ENCODE data around the gene GVQW3. TPM values are rescaled to one million over a fixed set of nuclear protein-coding genes. Genes with fewer than 3 reads are reported as not detected.

The GVQW3 gene
- total and polyA plus RNA-seq, 2 of the 13 experiments (the other 11 are each of a cell fraction or from before 2014, with no cell fraction given) = 5.0 to 5.6 TPM

GRCh38 chr11:76397383-76397782 lies 16.3 kb downstream of the GVQW3 start (continued):
- TF ChIP-seq, protein P1, sequence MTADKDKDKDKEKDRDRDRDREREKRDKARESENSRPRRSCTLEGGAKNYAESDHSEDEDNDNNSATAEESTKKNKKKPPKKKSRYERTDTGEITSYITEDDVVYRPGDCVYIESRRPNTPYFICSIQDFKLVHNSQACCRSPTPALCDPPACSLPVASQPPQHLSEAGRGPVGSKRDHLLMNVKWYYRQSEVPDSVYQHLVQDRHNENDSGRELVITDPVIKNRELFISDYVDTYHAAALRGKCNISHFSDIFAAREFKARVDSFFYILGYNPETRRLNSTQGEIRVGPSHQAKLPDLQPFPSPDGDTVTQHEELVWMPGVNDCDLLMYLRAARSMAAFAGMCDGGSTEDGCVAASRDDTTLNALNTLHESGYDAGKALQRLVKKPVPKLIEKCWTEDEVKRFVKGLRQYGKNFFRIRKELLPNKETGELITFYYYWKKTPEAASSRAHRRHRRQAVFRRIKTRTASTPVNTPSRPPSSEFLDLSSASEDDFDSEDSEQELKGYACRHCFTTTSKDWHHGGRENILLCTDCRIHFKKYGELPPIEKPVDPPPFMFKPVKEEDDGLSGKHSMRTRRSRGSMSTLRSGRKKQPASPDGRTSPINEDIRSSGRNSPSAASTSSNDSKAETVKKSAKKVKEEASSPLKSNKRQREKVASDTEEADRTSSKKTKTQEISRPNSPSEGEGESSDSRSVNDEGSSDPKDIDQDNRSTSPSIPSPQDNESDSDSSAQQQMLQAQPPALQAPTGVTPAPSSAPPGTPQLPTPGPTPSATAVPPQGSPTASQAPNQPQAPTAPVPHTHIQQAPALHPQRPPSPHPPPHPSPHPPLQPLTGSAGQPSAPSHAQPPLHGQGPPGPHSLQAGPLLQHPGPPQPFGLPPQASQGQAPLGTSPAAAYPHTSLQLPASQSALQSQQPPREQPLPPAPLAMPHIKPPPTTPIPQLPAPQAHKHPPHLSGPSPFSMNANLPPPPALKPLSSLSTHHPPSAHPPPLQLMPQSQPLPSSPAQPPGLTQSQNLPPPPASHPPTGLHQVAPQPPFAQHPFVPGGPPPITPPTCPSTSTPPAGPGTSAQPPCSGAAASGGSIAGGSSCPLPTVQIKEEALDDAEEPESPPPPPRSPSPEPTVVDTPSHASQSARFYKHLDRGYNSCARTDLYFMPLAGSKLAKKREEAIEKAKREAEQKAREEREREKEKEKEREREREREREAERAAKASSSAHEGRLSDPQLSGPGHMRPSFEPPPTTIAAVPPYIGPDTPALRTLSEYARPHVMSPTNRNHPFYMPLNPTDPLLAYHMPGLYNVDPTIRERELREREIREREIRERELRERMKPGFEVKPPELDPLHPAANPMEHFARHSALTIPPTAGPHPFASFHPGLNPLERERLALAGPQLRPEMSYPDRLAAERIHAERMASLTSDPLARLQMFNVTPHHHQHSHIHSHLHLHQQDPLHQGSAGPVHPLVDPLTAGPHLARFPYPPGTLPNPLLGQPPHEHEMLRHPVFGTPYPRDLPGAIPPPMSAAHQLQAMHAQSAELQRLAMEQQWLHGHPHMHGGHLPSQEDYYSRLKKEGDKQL (CRISPR knock-in tag; IDR thresholded peaks at IDR 0.05; ENCODE audit: low read depth) = no peak
- TF ChIP-seq ZFP91 (CRISPR knock-in tag; IDR thresholded peaks at IDR 0.05; ENCODE audit: borderline replicate concordance) = no peak

- H2AFZ ChIP-seq (ENCODE audit: low read length) = no peak overlapping the region
- DNase-seq (ENCODE audit: low spot score) (no peak), ATAC-seq (no peak), FAIRE-seq (no peak)
- H3K4me2 ChIP-seq (ENCODE audit: low read depth, low read length) = no peak overlapping the region
- no peaks in the 10 kb centered on the region for H3K36me3 ChIP-seq (replicated peaks in 1 of 2; ENCODE audit: control insufficient read depth in 1 of 2, insufficient read depth in 2 of 2, low read length in 2 of 2)
- BruUV-seq (replicated peaks) = no TSS peak
- H3K27me3 ChIP-seq (ENCODE audit: control insufficient read depth in 1 of 2, insufficient read depth in 2 of 2, low read length in 2 of 2) = no peaks in the 10 kb centered on the region
- H3K27ac ChIP-seq (ENCODE audit: extremely low read length, insufficient read depth, low read length) = no peak overlapping the region
- H3K79me2 ChIP-seq (ENCODE audit: insufficient read depth, low read length) = no peaks in the 10 kb centered on the region
- in situ Hi-C loops (cut with HindIII; ENCODE audit: extremely low pct_ligation_motif_present, low pct_unique_long_range_greater_than_20kb) (no loop called here), intact Hi-C loops (cut with micrococcal nuclease; ENCODE audit: unreplicated experiment) (no loop called here)
- CTCF ChIA-PET (ENCODE audit: low intra/inter-chr PET ratio, low total read pairs) = no interaction called here
- POLR2A ChIA-PET = no interaction called here
- 96% methylated on average over 1 of the region's 1 CpG for WGBS (ENCODE audit: low lambda C conversion rate)
- H3K9ac ChIP-seq (ENCODE audit: insufficient read depth, low read depth, low read length) = no peak overlapping the region
- H3K4me1 ChIP-seq (ENCODE audit: insufficient read depth, low read length) = no peaks in the 10 kb centered on the region
- H4K20me1 ChIP-seq (ENCODE audit: insufficient read depth, low read length) = no peaks in the 10 kb centered on the region
- no peak overlapping the region for H3K4me3 ChIP-seq (replicated peaks in 1 of 3; ENCODE audit: insufficient read depth in 1 of 3, low read depth in 2 of 3, low read length in 3 of 3)
- H3K9me3 ChIP-seq (ENCODE audit: low read length) = no peaks in the 10 kb centered on the region
- no peak for TF ChIP-seq GABPA (IDR thresholded peaks at IDR 0.05; ENCODE audit: low read depth, low read length)
- TF ChIP-seq GABPA (CRISPR knock-in tag; IDR thresholded peaks at IDR 0.05; ENCODE audit: low read depth) = no peak
- TF ChIP-seq TOE1 (CRISPR knock-in tag; IDR thresholded peaks at IDR 0.05) = no peak
- TF ChIP-seq NCOA2 (CRISPR knock-in tag; IDR thresholded peaks at IDR 0.05) = no peak
- TF ChIP-seq ZNF816 (CRISPR knock-in tag; IDR thresholded peaks at IDR 0.05; ENCODE audit: borderline replicate concordance) = no peak
- TF ChIP-seq, protein P2, sequence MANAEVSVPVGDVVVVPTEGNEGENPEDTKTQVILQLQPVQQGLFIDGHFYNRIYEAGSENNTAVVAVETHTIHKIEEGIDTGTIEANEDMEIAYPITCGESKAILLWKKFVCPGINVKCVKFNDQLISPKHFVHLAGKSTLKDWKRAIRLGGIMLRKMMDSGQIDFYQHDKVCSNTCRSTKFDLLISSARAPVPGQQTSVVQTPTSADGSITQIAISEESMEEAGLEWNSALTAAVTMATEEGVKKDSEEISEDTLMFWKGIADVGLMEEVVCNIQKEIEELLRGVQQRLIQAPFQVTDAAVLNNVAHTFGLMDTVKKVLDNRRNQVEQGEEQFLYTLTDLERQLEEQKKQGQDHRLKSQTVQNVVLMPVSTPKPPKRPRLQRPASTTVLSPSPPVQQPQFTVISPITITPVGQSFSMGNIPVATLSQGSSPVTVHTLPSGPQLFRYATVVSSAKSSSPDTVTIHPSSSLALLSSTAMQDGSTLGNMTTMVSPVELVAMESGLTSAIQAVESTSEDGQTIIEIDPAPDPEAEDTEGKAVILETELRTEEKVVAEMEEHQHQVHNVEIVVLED (CRISPR knock-in tag; IDR thresholded peaks at IDR 0.05; ENCODE audit: borderline replicate concordance) = no peak
- no peak for TF ChIP-seq HOXA7 (CRISPR knock-in tag; IDR thresholded peaks at IDR 0.05)
- TF ChIP-seq, protein P3, sequence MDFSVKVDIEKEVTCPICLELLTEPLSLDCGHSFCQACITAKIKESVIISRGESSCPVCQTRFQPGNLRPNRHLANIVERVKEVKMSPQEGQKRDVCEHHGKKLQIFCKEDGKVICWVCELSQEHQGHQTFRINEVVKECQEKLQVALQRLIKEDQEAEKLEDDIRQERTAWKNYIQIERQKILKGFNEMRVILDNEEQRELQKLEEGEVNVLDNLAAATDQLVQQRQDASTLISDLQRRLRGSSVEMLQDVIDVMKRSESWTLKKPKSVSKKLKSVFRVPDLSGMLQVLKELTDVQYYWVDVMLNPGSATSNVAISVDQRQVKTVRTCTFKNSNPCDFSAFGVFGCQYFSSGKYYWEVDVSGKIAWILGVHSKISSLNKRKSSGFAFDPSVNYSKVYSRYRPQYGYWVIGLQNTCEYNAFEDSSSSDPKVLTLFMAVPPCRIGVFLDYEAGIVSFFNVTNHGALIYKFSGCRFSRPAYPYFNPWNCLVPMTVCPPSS (IDR thresholded peaks at IDR 0.05) = no peak
- TF ChIP-seq, protein P4, sequence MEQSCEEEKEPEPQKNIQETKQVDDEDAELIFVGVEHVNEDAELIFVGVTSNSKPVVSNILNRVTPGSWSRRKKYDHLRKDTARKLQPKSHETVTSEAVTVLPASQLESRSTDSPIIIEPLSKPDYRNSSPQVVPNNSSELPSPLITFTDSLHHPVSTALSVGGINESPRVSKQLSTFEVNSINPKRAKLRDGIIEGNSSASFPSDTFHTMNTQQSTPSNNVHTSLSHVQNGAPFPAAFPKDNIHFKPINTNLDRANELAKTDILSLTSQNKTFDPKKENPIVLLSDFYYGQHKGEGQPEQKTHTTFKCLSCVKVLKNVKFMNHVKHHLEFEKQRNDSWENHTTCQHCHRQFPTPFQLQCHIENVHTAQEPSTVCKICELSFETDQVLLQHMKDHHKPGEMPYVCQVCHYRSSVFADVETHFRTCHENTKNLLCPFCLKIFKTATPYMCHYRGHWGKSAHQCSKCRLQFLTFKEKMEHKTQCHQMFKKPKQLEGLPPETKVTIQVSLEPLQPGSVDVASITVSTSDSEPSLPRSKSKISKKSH (CRISPR knock-in tag; IDR thresholded peaks at IDR 0.05; ENCODE audit: borderline replicate concordance) = no peak
Measured at GRCh38 chr11:76400967-76401366, 19.8 kb downstream of the GVQW3 start.
